ENCODE data around the gene SNTB2.
A peak's percentile ranks its signal among the peaks of the same experiment; 100 is the strongest.

GRCh38 chr16:69339289-69340094, 152.5 kb downstream of the SNTB2 start, which contains the start of the genes COG8 and NIP7:
- TF ChIP-seq CTCF (IDR thresholded peaks at IDR 0.05) = peak; percentile 78 to 98 (median 92)
- no peak for TF ChIP-seq EP300 (IDR thresholded peaks at IDR 0.05; ENCODE audit: low read depth)
